KOPT-K1 (cell line): ENCODE results near the gene NOC2L.
A peak's percentile ranks its signal among the peaks of the same experiment; 100 is the strongest.

Experiments
- H3K27ac ChIP-seq: fragments of 200-600 bp; sonication (generic); 2 replicates; pipeline ENCODE4 v1.5.1; 2016; ENCODE audit warnings: antibody characterized with exemption, mild to moderate bottlenecking, low read depth, low read length; ENCODE audit not compliant: poor library complexity, severe bottlenecking
- H3K36me3 ChIP-seq: fragments of 200-600 bp; sonication (generic); 2 replicates; pipeline ENCODE4 v1.5.1; 2017; ENCODE audit warnings: antibody characterized with exemption, mild to moderate bottlenecking, low read length, moderate library complexity; ENCODE audit not compliant: insufficient read depth
- H3K9me3 ChIP-seq: fragments of 200-600 bp; sonication (generic); 2 replicates; pipeline ENCODE4 v1.5.1; 2017; ENCODE audit warnings: antibody characterized with exemption, low read length, mild to moderate bottlenecking; ENCODE audit not compliant: insufficient read depth, poor library complexity, severe bottlenecking

NOC2L gene

DNA sequence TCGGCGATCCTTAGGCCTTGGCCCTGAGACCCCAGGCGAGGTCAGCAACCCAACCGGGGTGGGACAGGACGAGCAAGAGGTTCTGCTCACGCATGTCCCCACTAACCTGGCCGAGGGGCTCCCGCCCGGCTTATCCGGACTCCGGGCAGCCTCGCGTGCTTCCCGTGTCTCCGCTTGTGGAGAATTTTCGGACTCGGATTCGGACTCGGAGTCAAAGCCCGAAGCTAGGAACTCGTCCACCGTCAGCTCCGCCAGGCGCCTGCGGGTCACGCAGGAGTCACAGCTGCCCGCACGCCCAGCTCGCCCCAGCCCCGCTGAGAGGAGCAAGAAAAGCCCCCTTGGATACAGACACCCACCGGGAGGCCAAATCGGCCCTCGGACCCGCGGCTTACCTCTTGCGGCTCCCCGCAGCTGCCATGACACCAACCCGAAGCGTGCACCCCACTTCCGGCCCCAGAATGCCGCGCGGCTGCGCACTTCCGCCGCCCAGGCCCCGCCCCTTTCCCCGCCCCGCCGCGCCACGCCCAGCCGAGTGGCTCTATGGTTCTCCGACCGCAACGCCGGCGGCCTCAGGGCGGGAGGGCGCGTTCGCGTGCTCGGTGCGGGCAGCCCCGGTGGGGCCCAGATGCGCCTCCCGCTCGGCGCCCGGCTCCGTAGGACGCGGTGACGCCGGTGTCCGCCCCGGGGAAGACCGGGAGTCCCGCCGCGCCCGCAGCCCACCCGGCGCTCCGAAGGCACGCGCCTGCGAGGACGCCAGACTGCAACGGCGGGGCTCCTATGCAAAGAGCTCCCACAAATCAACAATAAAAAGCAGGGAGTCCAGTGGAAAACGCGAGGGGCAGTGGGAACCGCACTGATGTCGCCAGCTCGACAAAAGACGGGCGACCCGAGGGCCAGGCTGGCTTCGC lies at the start of gene NOC2L:
TSS of gene NOC2L (minus strand) at position 434 of the 908 bp plus-strand sequence. CDS start at position 418, 16 bp downstream.
- Histone ChIP-seq H3K36me3 (peaks cover 31% of the 10 kb centered on the region), H3K9me3 (no peaks in the 10 kb centered on the region), H3K27ac (peak within 1 kb of the TSS; percentile 59)

DNA sequence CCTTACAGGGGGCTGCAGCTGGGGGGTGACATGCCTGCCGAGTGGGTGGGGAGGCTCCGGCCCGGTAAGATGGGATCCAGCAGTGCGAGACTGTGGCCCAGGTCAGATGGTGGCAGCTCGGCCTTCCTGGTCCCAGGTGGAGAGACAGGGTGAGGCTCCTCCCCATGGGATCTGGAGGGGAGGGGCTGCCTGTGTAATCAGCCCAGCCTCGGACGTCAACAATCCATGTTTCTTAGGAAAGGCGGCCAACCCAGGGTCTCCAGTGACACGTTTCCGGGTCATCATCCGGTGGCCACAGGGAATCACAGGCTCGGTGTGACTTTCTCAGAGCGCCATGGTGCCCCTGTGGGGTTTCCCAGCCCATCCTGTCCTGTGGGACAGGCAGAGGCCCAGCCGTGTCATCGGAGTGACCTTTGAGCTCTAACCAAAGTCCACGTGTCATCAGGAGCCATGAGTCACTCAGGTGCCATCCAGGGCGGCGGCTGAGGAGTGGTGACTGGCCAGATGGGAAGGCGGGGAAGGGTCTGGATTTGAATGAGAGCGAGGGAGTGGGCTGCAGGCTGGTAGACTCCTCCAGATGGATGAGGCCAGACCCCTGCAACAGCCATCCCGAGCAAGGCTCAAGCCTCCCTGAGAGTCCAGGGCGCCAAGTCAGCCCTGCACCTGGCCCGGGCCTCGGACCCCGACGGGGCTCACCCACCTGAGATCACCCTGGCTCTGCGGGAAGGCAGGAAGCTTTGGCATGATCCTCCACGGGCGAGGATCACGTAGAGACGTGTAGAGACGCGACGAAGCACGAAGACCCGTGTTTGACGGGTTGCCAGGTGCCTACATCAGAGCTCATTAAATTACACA lies 47.5 kb upstream of the NOC2L start:
- no peak overlapping the region for H3K27ac ChIP-seq

DNA sequence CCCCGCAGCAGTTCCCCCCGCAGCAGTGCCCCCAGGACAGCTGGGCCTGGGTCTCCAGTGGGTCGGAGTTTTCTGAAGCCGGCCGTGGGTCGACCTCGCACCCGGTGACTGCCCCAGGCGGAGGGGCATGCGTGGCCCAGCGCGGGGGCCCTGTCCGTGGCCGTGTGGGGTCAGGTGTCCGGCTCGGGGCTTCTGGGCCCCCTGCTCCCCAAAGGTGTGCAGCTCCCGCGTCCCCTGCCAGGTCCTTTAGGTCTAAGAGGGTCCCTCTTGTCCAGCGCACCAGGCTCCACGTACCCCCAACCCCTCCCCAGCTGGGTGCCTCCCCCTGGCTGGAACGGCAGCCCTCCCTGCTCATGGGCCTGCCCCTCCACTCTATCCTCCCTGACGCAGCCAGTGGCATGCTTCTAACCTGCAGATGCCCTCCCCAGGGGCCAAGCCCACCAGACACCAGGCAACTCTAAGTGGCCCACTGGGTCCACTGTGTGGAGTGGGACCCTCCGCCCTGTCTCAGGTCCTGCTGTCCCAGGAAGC lies 46.8 kb upstream of the NOC2L start:
- Histone ChIP-seq H3K27ac (no peak overlapping the region), H3K9me3 (no peaks in the 10 kb centered on the region)

More for the DNA sequence above, 47.5 kb upstream of the NOC2L start:
- no peaks in the 10 kb centered on the region for H3K9me3 ChIP-seq
- H3K36me3 ChIP-seq, result no peaks in the 10 kb centered on the region

DNA sequence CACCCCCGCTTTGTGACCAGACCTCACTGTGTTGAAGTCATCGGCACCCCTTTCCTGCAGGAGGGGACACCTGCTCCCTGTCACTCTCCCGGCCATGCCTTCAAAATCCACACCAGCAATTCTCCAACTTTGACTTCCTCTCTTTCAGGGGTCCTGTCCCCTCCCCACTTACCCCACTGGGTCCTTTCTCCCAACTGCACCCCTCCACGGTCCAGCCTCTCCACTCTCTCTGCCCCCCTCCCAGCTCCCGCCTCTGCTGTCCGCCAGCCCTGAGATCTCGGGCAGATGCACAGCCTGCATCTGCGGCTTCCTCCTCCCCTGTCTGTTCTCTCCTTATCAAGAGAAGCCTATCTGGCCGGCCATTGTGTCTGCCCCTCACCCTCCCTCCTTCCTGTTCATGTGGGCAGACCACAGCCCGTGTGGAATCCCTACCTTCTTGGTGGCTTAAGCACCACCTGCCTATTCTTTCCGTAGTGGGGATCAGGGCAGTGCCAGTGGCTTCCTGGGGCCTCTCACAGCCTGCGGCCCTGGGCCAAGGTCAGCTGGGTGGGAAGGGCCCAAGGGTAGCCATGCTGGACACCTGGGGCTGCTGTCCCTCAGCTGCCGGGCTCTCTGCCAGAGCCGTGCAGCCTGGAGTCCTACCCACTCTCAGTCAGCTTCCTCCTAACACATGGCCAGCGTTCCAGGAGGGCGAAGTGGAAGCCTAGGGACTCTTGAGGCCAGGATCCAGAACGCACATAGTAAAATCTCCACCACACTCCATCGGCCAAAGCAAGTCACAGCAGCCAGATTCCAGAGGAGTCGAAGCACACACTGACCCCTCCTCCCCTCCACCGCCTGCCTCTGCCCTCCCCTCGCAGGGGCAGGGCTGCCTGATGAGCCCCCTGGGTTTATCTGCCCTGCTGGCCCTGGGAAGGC lies 46.0 kb upstream of the NOC2L start:
- H3K27ac ChIP-seq, result no peak overlapping the region

More for the DNA sequence above, 46.8 kb upstream of the NOC2L start:
- H3K36me3 ChIP-seq, result no peaks in the 10 kb centered on the region

DNA sequence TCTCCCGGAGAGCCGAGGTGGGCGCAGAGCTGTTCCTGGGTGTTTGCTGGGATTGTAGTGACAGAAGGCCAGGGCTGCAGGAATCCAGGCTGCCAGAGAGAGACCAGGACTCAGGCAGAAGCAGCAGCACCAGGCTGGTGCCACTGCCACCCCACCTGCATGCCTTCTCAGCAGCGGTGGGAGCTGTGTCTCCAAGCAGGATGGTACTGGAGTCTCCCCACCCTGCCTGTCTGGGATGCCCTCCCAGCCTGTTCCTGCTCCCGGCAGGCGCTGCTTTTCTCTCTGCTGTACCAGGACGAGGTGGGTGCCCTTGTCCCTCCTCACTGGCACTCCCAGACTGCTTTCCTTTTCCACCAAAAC lies 45.3 kb upstream of the NOC2L start:
- Histone ChIP-seq H3K27ac (no peak overlapping the region), H3K9me3 (no peaks in the 10 kb centered on the region)

More for the DNA sequence above, 46.0 kb upstream of the NOC2L start:
- Histone ChIP-seq H3K9me3 (no peaks in the 10 kb centered on the region), H3K36me3 (no peaks in the 10 kb centered on the region)

DNA sequence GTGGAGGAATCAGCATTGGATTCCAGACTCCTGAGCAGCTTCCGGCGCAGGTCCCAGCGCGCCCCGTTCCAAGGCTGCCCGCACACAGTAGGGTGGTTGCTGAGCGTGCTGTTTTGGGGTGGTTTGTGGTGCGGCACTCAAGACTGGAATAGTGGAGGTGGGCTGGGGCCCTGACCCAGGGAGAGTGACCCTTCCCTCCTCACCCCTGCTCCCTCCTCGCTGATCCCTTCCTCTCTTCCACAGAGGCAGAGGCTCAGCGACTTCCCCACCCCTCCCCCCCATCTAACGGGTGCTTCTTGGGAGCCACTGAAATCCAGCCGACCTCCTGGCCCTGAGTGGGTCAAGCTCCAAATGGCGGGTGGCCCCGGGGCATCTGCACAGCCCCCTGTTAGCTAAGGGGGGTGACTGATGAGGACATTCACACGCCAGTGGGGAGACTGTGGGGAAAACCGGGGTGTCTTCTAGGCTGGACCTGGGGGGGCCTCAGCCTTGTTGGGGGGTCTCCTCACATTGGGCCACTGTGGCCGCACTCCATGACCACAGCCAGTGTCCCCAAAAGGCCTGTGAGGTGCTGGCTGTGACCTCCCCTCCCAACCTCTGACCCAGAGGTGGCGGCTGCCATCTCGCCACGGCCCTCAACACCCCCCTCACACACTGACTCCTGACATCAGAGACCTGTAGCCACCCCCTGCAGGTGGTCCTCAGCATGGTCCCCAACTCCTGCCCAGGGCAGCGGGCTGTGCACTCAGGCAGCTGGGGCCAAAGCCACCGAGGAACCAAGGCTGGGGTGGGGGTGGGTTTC lies 44.8 kb upstream of the NOC2L start:
- no peak overlapping the region for H3K27ac ChIP-seq
- H3K36me3 ChIP-seq, result no peaks in the 10 kb centered on the region
- H3K9me3 ChIP-seq, result no peaks in the 10 kb centered on the region

More for the DNA sequence above, 45.3 kb upstream of the NOC2L start:
- H3K36me3 ChIP-seq, result no peaks in the 10 kb centered on the region

DNA sequence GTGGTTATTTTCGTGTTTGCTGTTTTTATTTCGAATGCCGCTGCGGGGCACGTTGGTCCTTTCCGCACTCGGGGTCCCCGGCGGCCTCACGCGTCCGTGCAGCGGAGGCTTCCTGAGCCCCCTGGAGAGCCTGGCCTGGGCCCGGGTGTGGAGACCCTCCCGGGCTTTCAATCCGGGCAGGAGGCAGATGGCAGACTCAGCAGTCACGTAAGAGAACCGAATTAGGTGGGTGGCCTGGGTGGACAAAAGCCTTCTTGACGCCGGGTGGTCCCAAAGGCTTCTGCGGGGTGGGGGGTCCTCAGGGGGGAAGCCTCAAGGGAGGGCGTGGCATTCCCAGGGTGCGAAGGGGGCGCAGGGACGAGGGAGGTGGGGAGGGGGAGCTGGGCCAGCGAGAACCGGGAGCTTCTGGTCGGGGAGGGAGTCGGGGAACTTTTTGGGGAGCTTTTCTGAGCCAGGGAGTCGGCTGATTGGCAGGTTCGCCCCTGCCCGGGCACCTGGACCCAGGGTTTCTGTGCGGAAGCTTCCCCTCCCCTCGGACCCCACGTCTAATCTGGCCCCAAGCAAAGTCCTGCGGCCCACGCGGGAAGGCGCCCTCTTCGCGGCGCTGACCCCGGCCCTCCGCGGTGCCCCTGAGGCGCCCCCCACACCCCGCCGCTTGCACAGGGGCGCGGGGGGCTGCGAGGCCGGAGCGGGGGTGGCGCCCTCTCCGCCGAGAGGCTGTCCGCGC lies 42.2 kb upstream of the NOC2L start:
- no peak overlapping the region for H3K27ac ChIP-seq
- no peaks in the 10 kb centered on the region for H3K9me3 ChIP-seq
- no peaks in the 10 kb centered on the region for H3K36me3 ChIP-seq

DNA sequence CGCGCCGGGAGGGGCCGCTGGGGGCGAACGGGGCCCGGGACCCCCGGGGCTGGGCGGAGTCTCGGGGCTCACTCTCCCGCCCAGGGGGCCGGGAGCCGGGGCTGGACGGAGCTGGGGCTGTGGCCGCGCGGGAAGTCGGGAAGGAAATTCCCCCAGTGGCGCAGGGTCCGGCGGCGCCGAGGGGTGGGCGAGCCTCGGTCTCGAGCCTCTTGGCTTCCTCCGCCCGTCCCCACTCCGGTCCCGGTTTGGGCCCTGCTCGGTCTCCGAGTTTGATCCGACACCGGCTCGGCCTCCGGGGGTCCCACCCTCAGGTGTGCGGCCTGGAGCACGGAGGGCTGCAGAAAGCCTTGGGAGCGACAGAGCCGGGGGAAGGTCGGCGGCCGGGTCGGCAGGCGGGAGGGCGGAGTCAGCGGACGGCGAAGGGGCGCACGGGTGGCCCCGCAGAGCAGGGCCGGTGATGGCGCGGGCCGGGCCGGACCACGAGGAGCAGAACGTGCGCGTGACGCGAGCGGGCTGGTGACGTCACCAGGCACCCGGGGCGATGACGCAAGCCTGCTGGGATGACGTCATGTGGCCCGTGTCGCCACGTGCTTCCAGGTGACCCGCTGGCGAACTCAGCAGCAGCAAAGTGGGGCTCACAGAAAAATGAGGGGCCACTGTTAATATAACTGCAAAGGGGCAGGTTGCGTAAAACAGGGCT lies 41.5 kb upstream of the NOC2L start:
- H3K9me3 ChIP-seq, result no peaks in the 10 kb centered on the region
- no peaks in the 10 kb centered on the region for H3K36me3 ChIP-seq
- H3K27ac ChIP-seq, result peak overlapping the region; percentile 54

DNA sequence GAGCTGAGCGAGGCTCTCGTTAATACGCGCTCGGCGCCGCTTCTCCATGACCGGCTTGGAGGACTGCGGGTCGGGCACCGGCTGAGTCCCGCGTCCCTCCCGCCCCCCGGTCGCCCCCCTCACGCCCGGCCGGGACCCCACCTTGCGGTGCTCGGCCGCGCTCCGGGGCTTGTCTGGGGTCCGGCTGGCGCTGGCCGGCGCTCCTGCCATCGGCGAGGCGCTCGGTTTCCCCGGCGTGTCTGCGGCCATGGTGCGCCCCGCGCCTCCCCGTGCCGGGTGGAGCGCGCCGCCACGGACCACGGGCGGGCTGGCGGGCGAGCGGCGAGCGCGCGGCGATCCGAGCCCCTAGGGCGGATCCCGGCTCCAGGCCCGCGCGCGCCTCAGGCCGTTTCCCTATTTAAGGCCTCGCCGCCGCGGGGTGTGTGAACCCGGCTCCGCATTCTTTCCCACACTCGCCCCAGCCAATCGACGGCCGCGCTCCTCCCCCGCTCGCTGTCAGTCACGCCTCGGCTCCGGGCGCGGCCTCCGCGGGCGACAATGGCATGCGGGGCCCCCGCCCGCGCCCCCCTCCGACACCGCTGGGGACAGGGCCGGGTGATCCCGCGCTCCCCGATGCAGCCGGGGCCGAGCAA lies 40.8 kb upstream of the NOC2L start, which contains the start of gene HES4:
TSS of gene HES4 (minus strand) at position 373 of the 632 bp plus-strand sequence. CDS start at position 249, 124 bp downstream.
- Histone ChIP-seq H3K27ac (peak within 1 kb of the TSS; percentile 54), H3K9me3 (no peaks in the 10 kb centered on the region), H3K36me3 (no peaks in the 10 kb centered on the region)

DNA sequence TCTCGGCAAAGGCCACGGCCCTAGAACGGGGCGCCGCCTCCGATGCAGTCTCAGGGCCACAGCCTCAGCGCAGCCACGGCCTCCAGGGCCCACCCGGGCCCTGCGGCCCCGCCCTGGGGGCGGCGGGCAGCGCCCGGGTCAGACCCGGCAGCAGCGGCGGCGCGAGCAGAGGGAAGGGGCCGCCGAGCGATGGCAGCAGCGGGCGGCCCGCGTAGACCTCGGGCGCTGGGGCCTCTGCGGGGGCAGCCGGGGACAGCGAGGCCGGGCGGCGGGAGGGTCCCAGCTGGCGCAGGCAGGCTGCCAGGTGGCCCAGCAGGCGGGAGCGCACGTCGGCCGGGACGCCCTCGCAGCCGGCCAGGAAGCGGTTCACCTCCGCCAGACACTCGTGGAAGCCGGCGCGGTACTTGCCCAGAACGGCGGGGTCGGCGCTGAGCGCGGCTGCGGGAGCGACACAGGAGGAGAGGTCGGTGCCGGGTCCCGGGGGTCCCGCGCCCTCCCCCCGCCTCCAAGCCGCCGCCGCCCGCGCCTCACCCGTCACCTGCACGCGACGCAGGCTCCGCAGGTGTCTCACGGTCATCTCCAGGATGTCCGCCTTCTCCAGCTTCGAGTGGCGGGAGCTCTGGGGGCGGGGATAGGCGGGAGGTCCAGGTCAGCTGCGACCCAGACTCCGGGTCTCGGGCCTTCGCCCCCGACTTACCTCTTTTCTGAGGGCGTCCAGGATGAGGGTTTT lies 40.1 kb upstream of the NOC2L start:
- Histone ChIP-seq H3K27ac (peak overlapping the region; percentile 54), H3K9me3 (no peaks in the 10 kb centered on the region)

DNA sequence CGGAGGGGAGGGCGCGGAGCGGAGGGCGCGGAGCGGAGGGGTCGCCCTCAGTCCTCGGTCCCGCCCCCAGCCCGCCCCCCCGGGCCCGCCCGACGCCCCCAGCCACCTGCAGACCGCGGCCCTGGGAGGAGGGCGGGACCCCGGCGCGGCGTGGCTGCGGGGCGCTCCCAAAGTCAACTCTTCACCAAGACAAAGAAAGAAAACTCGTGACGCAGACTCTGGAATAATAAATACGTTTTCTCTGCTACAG lies 39.6 kb upstream of the NOC2L start:
- H3K27ac ChIP-seq, result peak overlapping the region; percentile 54
- H3K9me3 ChIP-seq, result no peaks in the 10 kb centered on the region
- H3K36me3 ChIP-seq, result no peaks in the 10 kb centered on the region

More for the DNA sequence above, 40.1 kb upstream of the NOC2L start:
- H3K36me3 ChIP-seq, result no peaks in the 10 kb centered on the region
